HG03045 (cell line): ENCODE data around the gene STXBP3.
"Not testable (repeated sequence)": the region's sequence is repeated elsewhere in the genome, so short reads cannot be mapped to it uniquely, and the experiment has no call there.

Experiments
- ATAC-seq: cut with Tn5 transposase; IDR thresholded peaks from one replicate; pipeline ENCODE4 v1.9.1; 2021; ENCODE audit warnings: mild to moderate bottlenecking, moderate library complexity; ENCODE audit not compliant: unreplicated experiment

Gene STXBP3

GRCh38 chr1:108728327-108728923, 18.0 kb upstream of the STXBP3 start:
- ATAC-seq, result no peak

GRCh38 chr1:108729481-108729880, 17.0 kb upstream of the STXBP3 start:
- ATAC-seq, result no peak

GRCh38 chr1:108732398-108732797, 14.1 kb upstream of the STXBP3 start:
- no peak for ATAC-seq

GRCh38 chr1:108734171-108734865, 12.2 kb upstream of the STXBP3 start:
- ATAC-seq, result no peak

GRCh38 chr1:108742253-108742652, 4.2 kb upstream of the STXBP3 start:
- ATAC-seq, result no peak

GRCh38 chr1:108745980-108746381, 493 bp upstream of the STXBP3 start:
- ATAC-seq, result no peak

GRCh38 chr1:108747171-108747850, 837 bp downstream of the STXBP3 start:
- peak; percentile 36 for ATAC-seq

- ATAC-seq, result no peak
Observed at GRCh38 chr1:108747898-108748297, 1.4 kb downstream of the STXBP3 start.

- ATAC-seq, result no peak
Observed at GRCh38 chr1:108749081-108749480, 2.6 kb downstream of the STXBP3 start.

- no peak for ATAC-seq
Observed at GRCh38 chr1:108750476-108751181, 4.2 kb downstream of the STXBP3 start.

GRCh38 chr1:108753363-108753762, 6.9 kb downstream of the STXBP3 start:
- ATAC-seq, result no peak

GRCh38 chr1:108758796-108759195, 12.3 kb downstream of the STXBP3 start:
- ATAC-seq, result no peak

GRCh38 chr1:108767115-108767514, 20.6 kb downstream of the STXBP3 start:
- ATAC-seq, result no peak

GRCh38 chr1:108767708-108768107, 21.2 kb downstream of the STXBP3 start:
- no peak for ATAC-seq

GRCh38 chr1:108777839-108778238, 31.4 kb downstream of the STXBP3 start:
- ATAC-seq, result no peak

- ATAC-seq, result no peak
Observed at GRCh38 chr1:108779455-108779854, 33.0 kb downstream of the STXBP3 start.

GRCh38 chr1:108780937-108781574, 34.6 kb downstream of the STXBP3 start:
- ATAC-seq, result no peak

GRCh38 chr1:108781575-108781944, 35.1 kb downstream of the STXBP3 start:
- not testable (repeated sequence) for ATAC-seq

- no peak for ATAC-seq
Observed at GRCh38 chr1:108785264-108785663, 38.8 kb downstream of the STXBP3 start.

GRCh38 chr1:108785880-108786279, 39.4 kb downstream of the STXBP3 start:
- ATAC-seq, result no peak

GRCh38 chr1:108791790-108792189, 45.3 kb downstream of the STXBP3 start:
- ATAC-seq, result no peak
